HUES6 (cell line): Measurements from ENCODE around the gene CCNL1.

ENCODE experiments used
- H3K27ac ChIP-seq: 2 replicates; pipeline ENCODE4 v1.7.0; 2013; ENCODE audit warnings: low read depth, mild to moderate bottlenecking, low read length, inconsistent platforms
- H3K27me3 ChIP-seq: 2 replicates; pipeline ENCODE4 v1.6.1; 2013; ENCODE audit warnings: low read length; ENCODE audit not compliant: control insufficient read depth, insufficient read depth
- H3K36me3 ChIP-seq: 2 replicates; pipeline ENCODE4 v1.6.1; 2013; ENCODE audit warnings: low read length; ENCODE audit not compliant: control insufficient read depth, insufficient read depth
- H3K4me1 ChIP-seq: 2 replicates; pipeline ENCODE4 v1.6.1; 2013; ENCODE audit warnings: low read length; ENCODE audit not compliant: control insufficient read depth, insufficient read depth
- H3K4me3 ChIP-seq: 2 replicates; pipeline ENCODE4 v1.5.1; 2013; ENCODE audit warnings: low read depth, low read length
- H3K9ac ChIP-seq: one replicate; pipeline ENCODE4 v1.6.1; 2013; ENCODE audit warnings: mild to moderate bottlenecking, low read length
- H3K9me3 ChIP-seq: 2 replicates; pipeline ENCODE4 v1.6.1; 2013; ENCODE audit warnings: low read depth, low read length; ENCODE audit not compliant: control insufficient read depth, insufficient read depth

Gene CCNL1

GRCh38 chr3:157100608-157101396 lies 59.1 kb downstream of the CCNL1 start:
- H3K27me3 ChIP-seq = no peaks in the 10 kb centered on the region
- no peak overlapping the region for H3K9ac ChIP-seq
- H3K36me3 ChIP-seq = no peaks in the 10 kb centered on the region
- no peak overlapping the region for H3K27ac ChIP-seq
- no peak overlapping the region for H3K4me3 ChIP-seq
- H3K9me3 ChIP-seq = no peaks in the 10 kb centered on the region
- peaks cover 7% of the 10 kb centered on the region; the same call in 1 of the 2 replicates for H3K4me1 ChIP-seq

DNA sequence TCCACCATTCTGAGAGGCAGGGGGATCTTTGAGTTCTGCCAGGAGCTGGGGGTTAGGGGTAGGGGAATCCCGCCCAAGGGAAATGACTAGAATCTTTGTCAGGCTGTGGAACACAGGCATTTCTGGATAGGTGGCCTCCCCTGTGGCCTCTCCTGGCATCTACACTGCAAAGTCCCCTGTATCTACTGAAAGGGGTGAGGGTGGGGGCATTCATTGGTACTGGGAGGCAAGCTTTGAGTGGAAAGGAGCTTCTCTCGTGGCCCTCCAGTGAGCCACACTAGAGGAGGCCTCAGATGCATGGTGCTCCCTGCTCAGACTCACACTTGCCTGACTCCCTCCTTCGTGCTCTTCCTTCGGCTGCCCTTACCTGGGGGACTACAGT lies 59.9 kb downstream of the CCNL1 start:
- H3K27me3 ChIP-seq = no peaks in the 10 kb centered on the region
- H3K4me3 ChIP-seq = no peak overlapping the region
- no peaks in the 10 kb centered on the region for H3K36me3 ChIP-seq
- no peaks in the 10 kb centered on the region for H3K9me3 ChIP-seq
- H3K27ac ChIP-seq = no peak overlapping the region
- H3K4me1 ChIP-seq = 0 out of 2 replicates have a peak, but pooled peaks cover 3% of the 10 kb centered on the region
- H3K9ac ChIP-seq = no peak overlapping the region

DNA sequence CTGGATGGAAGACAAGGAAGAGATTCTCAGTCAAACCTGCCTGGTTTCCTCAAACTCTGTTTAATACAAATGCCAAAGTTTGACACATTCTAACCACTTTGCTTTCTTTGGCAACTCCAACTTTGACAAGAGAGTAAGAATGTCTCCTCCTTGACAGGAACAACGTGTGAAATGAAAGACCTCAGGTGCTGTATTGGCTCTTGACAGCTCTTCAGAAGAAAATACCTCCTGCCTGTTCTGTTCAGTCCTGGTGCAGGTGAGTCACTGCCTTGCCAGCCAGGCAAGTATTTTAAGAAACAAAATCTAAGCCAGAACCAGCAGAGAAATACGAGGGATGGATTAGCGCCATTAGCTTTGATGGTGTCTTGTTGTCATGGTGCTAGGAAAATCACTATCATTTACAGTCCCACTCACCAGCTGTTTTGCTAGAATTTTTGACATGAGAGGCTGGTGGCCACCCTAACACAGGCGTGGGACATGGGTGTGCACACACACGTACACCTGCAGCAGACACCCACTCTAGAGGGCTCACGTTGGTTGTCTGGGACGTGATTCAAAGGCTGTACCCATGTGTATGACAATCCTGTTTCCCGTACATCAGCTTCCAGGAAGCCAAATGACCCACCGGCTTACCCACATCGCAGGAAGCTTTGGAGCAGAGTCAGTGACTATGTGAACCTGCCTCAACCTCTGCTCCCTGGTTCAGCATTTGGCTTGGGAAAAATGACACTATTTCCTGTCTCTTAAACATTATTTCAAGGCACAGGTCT lies 60.4 kb downstream of the CCNL1 start:
- Histone ChIP-seq H3K9me3 (no peaks in the 10 kb centered on the region), H3K36me3 (no peaks in the 10 kb centered on the region), H3K27me3 (no peaks in the 10 kb centered on the region), H3K4me3 (no peak overlapping the region), H3K9ac (no peak overlapping the region), H3K4me1 (0 out of 2 replicates have a peak, but pooled peaks cover 3% of the 10 kb centered on the region), H3K27ac (no peak overlapping the region)

DNA sequence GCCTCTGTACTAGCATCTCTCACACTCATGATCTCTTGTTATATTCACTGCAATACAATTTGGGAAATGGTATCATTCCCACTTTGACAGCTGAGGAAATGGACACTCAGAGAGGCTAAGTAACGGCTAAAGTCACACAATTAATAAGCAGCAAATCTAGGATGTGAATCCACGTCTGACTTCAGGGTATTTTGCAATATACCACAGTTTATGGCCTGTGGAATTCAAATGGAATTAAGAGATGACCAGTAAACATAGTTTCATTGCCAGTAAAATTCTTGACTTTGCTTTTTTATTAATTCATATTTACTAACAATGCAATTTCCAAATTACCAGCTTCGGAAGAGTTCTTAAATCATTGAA lies 61.1 kb downstream of the CCNL1 start:
- Histone ChIP-seq H3K27ac (no peak overlapping the region), H3K4me1 (no peaks in the 10 kb centered on the region), H3K4me3 (no peak overlapping the region), H3K9ac (no peak overlapping the region), H3K9me3 (no peaks in the 10 kb centered on the region), H3K36me3 (no peaks in the 10 kb centered on the region), H3K27me3 (no peaks in the 10 kb centered on the region)

DNA sequence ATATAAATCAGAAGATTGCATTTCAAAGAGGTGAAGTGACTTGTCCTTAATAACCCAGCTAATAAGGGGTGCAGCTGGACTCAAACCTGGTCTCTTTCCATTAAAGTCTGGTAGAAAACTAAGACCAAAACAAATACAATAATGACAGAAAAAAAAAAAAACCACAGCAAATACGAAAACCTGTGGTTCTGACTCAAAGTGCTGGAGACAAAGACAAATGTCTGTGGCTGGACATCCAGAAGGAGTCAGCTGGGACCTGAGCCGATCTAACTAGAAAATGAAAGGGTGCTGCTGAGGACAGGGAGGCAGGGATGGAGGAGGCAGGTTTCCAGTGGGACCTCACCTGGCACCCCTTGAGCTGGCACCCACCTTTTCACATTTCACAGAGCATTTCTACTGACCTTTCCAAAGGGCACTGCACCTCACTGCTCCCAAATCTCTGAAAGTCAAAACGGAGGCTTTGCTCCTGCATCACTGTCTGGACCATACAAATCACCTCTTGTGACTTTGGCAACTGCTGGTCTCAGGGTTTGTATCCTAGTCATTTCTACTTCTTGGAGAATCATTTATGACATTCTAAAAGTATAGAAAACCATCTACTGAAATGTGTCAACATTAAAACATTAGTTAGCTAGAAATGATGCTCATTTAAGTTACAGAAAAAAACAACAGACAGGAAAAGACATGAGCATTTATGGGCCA lies 61.7 kb downstream of the CCNL1 start:
- no peak overlapping the region for H3K27ac ChIP-seq
- H3K27me3 ChIP-seq = no peaks in the 10 kb centered on the region
- H3K36me3 ChIP-seq = no peaks in the 10 kb centered on the region
- no peaks in the 10 kb centered on the region for H3K9me3 ChIP-seq
- peaks cover under 1% of the 10 kb centered on the region for H3K4me1 ChIP-seq
- no peak overlapping the region for H3K4me3 ChIP-seq
- H3K9ac ChIP-seq = no peak overlapping the region
